ENCODE results near the gene TOPBP1. TPM values are rescaled to one million over a fixed set of nuclear protein-coding genes. Genes with fewer than 3 reads are reported as not detected.

TOPBP1 gene
- total and polyA plus RNA-seq, 2 of the 8 experiments (the other 6 are each of a cell fraction or from before 2014, with no cell fraction given): 19.7 to 35.9 TPM

- peak; percentile 99 to 100 for DNase-seq (ENCODE audit: low read depth in 1 of 2, low spot score in 2 of 2)
- no peak overlapping the region for H3K56ac ChIP-seq (replicated peaks; ENCODE audit: insufficient read length, low read depth, low read length)
- H3K14ac ChIP-seq (ENCODE audit: insufficient read length): no peak overlapping the region
- H2AK5ac ChIP-seq (ENCODE audit: low read depth, low read length): no peak overlapping the region
- ChIA-PET CTCF (ENCODE audit: partially characterized antibody) (interaction anchor here (0.9 to 1.5 kb wide), 4 partner anchors 11 to 87 kb away, joined by 5 to 7 read pairs (median 5); no protein-coding TSS in a partner anchor), POLR2A (ENCODE audit: partially characterized antibody) (interaction anchor here (1.1 to 3.5 kb wide), 11 partner anchors 8 to 116 kb away, joined by 3 to 13 read pairs (median 5); no protein-coding TSS in a partner anchor)
- H2BK120ac ChIP-seq (replicated peaks; ENCODE audit: low read depth, low read length): no peak overlapping the region
- peaks cover 0 to 10% of the 10 kb centered on the region in 2 experiments for H4K20me1 ChIP-seq (replicated peaks in 1 of 2; ENCODE audit: control insufficient read depth in 1 of 2, insufficient read depth in 2 of 2, low read length in 2 of 2)
- H4K91ac ChIP-seq (replicated peaks; ENCODE audit: insufficient read length, low read length): no peak overlapping the region
- H4K8ac ChIP-seq (ENCODE audit: extremely low read depth, insufficient read depth, low read length): no peak overlapping the region
- peak overlapping the region; percentile 69 to 89 (median 76); a peak in 7 of 8 replicates for H3K4me3 ChIP-seq (ENCODE audit: extremely low read depth in 1 of 4, insufficient read depth in 2 of 4, low read depth in 3 of 4, low read length in 4 of 4)
- peak overlapping the region; percentile 89 for H2BK5ac ChIP-seq (ENCODE audit: low read depth, low read length)
- peak; percentile 93 for FAIRE-seq
- H3K23ac ChIP-seq (ENCODE audit: insufficient read length): no peak overlapping the region
- peak overlapping the region; percentile 19 for H4K5ac ChIP-seq (ENCODE audit: insufficient read length, low read depth, low read length)
- peak overlapping the region; percentile 97; the same call in 1 of the 2 replicates for H2AFZ ChIP-seq (ENCODE audit: low read length)
- H3K4ac ChIP-seq (replicated peaks; ENCODE audit: insufficient read length, low read depth, low read length): no peak overlapping the region
- no peak overlapping the region for H2BK12ac ChIP-seq (ENCODE audit: low read depth, low read length)
- peaks cover 5 to 31% (median 17%) of the 10 kb centered on the region in 4 experiments; a peak in 5 of 8 replicates for H3K36me3 ChIP-seq (ENCODE audit: control insufficient read depth in 2 of 4, insufficient read depth in 4 of 4, low read length in 3 of 4)
- no peak overlapping the region for H2BK15ac ChIP-seq (ENCODE audit: low read length)
- 1% methylated on average over 23 of the region's 33 CpGs; no CpG with 5 or more reads in 1 of the 2 experiments for WGBS, 2 experiments (ENCODE audit: extremely low coverage in 1 of 2, insufficient coverage in 1 of 2, insufficient read length in 1 of 2, insufficient replicate concordance in 2 of 2, low coverage in 1 of 2, low lambda C conversion rate in 2 of 2, missing lambda C conversion rate in 1 of 2)
- no peaks in the 10 kb centered on the region for H3K27me3 ChIP-seq (replicated peaks in 1 of 4; ENCODE audit: control insufficient read depth in 3 of 4, extremely low read depth in 1 of 4, insufficient read depth in 3 of 4, low read length in 3 of 4)
- H3K4me2 ChIP-seq (ENCODE audit: insufficient read depth in 1 of 2, low read depth in 2 of 2, low read length in 2 of 2): peak overlapping the region; percentile 52 to 70
- no peak overlapping the region; the same call in 1 of the 2 replicates for H3K18ac ChIP-seq (ENCODE audit: extremely low read depth, low read length)
- H3K27ac ChIP-seq (ENCODE audit: low read depth, low read length): peak overlapping the region; percentile 93
- no peaks in the 10 kb centered on the region for H3K9me3 ChIP-seq (ENCODE audit: insufficient read depth in 2 of 2, low read depth in 1 of 2, low read length in 1 of 2)
- H3K4me1 ChIP-seq (replicated peaks in 1 of 4; ENCODE audit: control insufficient read depth in 3 of 4, insufficient read depth in 4 of 4, low read length in 3 of 4): peaks cover 0 to 5% (median 2%) of the 10 kb centered on the region in 4 experiments; a peak in 3 of 7 replicates
- no peaks in the 10 kb centered on the region for H3K79me1 ChIP-seq (ENCODE audit: low read depth, low read length)
- peak overlapping the region; percentile 60 to 97 (median 88); a peak in 6 of 7 replicates for H3K9ac ChIP-seq (replicated peaks in 1 of 4; ENCODE audit: extremely low read depth in 1 of 4, low read depth in 3 of 4, low read length in 3 of 4)
- no peak overlapping the region for H2BK20ac ChIP-seq (ENCODE audit: low read length)
- peaks cover 20 to 37% of the 10 kb centered on the region in 2 experiments for H3K79me2 ChIP-seq (ENCODE audit: control insufficient read depth in 1 of 2, insufficient read depth in 2 of 2, low read length in 2 of 2)
- 0 out of 2 replicates have a peak, but pooled peaks cover 5% of the 10 kb centered on the region for H3K23me2 ChIP-seq (ENCODE audit: low read depth, low read length)
- TF ChIP-seq ASH2L (IDR thresholded peaks at IDR 0.05; ENCODE audit: low read length): peak; percentile 17
- TF ChIP-seq EP300 (IDR thresholded peaks at IDR 0.05; ENCODE audit: borderline replicate concordance in 1 of 2, low read depth in 2 of 2, low read length in 2 of 2): no peak
- no peak for TF ChIP-seq NANOG (IDR thresholded peaks at IDR 0.05; ENCODE audit: insufficient read depth, low read depth, low read length, poor library complexity, severe bottlenecking)
- TF ChIP-seq KDM4A (IDR thresholded peaks at IDR 0.05; ENCODE audit: low read depth, low read length, severe bottlenecking): no peak
- no peak; the same call in 1 of the 2 replicates for TF ChIP-seq USF2 (IDR thresholded peaks at IDR 0.05; ENCODE audit: low read length)
- TF ChIP-seq CTBP2 (IDR thresholded peaks at IDR 0.05; ENCODE audit: borderline replicate concordance, insufficient read depth, insufficient read length, low read length): no peak
- TF ChIP-seq GTF2F1 (IDR thresholded peaks at IDR 0.05; ENCODE audit: borderline replicate concordance, low read depth, low read length): no peak
- TF ChIP-seq RFX5 (IDR thresholded peaks at IDR 0.05; ENCODE audit: borderline replicate concordance, low read depth, low read length): no peak
- TF ChIP-seq PHF8 (conservative IDR thresholded peaks at IDR 0.05; ENCODE audit: low read depth, low read length): no peak
- TF ChIP-seq TCF12 (IDR thresholded peaks at IDR 0.05; ENCODE audit: low read depth, low read length): no peak
Observed at GRCh38 chr3:133573054-133573628, 88.6 kb downstream of the TOPBP1 start.

All from H1 (cell line).